Activated CD8-positive, alpha-beta memory T cell treated with anti-CD3 and anti-CD28 coated beads for 36 hours (primary cell): ENCODE data around the gene KLHL15. TPM values are rescaled to one million over a fixed set of nuclear protein-coding genes. Genes with fewer than 3 reads are reported as not detected.

Experiments
- CTCF ChIA-PET: fragments of 350-600 bp; sonication (Branson Sonifier 250); formaldehyde crosslinking; loops from one replicate; lab custom pipeline; 2021; ENCODE audit warnings: antibody characterized with exemption; lab: Charles Lee
- POLR2A ChIA-PET: fragments of 350-600 bp; sonication (Branson Sonifier 250); formaldehyde crosslinking; loops from one replicate; lab custom pipeline; 2021; ENCODE audit warnings: antibody characterized with exemption; lab: Charles Lee
- total RNA-seq, 2 experiments: library from RNA; stranded (reverse); gene quantifications; one replicate each; pipeline ENCODE4 v1.2.3, GENCODE V29; 2021

KLHL15 gene
- total RNA-seq, 2 experiments from 2014 or later: 8.4 to 8.9 TPM

DNA sequence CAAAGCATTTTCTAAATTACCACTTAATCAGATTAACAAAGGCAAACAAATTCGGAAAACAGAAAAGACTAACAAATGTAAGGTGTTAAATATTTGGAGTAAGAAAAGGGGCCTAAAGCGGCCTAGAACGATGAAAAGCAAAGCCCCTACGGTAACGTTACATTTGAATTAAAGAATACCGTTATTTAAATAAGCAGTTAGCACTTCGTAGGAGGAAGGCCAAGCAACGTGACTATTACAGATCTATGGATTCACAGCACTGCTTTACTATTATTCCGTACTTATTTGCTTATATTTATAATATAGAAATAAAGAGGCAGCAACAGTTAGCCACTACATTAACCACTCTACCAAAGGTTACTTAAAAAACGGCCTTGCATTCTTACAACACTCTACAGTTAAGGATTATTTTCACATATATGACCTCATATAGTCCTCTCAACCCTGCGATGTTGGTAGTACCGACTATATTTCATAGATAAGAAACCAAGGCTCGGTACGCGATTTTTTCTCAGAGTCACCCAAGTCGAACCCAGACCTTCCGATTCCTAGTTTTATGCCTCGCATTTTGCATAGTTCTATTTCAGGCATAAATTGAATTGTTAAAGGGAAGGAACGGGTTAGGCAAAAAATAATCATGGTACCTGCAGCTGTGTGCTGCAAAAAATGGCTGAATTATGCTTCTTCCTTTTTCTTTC lies 2.9 kb downstream of the KLHL15 start:
- POLR2A ChIA-PET: interaction anchor here (0.7 kb wide), 1 partner anchor 30 kb away, joined by 5 read pairs; no protein-coding TSS in a partner anchor

DNA sequence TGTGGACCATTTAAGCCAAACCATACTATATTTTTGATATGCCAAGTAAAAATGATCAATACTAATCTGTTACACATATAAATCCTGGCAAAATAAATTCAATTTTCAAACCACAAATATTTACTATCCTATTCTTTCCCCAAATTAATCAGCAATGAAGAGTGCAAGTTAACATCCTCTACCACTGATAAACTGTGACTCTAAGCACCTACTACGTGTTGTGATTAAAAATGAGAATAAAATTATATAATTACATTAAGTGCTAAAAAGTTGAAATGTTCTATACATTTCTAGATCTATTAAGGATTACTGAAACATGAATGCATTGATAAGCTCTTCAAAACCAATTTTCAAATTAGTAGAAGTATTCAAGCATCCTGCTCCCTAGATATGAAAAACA lies 3.4 kb downstream of the KLHL15 start:
- ChIA-PET POLR2A (interaction anchor here (0.6 kb wide), 1 partner anchor 14 kb away, joined by 5 read pairs; no protein-coding TSS in a partner anchor), CTCF (interaction anchor here (0.7 kb wide), 1 partner anchor 32 kb away, joined by 3 read pairs; no protein-coding TSS in a partner anchor)

More for the DNA sequence above, 2.9 kb downstream of the KLHL15 start:
- CTCF ChIA-PET: interaction anchor here (0.7 kb wide), 1 partner anchor 31 kb away, joined by 3 read pairs; no protein-coding TSS in a partner anchor

DNA sequence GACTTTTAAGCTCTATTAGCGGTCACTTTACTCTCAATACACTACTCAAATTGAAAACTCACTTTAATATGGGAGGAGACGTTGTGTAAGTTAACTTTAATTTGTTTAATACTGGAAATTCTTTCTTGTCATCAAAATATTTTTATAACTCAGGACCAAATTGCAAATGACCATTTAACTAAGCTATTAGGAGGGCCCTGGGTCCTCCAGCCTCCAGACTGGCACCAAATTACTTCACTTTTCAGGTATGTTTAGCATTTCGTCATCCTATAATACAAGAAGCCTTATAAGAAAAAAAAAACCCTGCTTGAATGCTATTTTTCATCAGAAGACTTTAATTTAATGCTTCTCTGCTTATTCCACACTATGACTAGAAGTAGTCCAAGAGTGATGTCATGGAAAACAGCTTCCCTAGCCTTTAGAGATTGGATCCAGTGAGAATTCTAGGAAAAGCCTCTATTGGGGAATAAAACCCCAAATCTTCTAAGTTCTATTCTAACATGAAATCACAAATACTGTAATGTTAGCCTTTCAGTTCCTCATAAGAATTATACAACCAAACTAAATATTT lies 6.6 kb downstream of the KLHL15 start:
- POLR2A ChIA-PET: no interaction called here
- CTCF ChIA-PET: no interaction called here

DNA sequence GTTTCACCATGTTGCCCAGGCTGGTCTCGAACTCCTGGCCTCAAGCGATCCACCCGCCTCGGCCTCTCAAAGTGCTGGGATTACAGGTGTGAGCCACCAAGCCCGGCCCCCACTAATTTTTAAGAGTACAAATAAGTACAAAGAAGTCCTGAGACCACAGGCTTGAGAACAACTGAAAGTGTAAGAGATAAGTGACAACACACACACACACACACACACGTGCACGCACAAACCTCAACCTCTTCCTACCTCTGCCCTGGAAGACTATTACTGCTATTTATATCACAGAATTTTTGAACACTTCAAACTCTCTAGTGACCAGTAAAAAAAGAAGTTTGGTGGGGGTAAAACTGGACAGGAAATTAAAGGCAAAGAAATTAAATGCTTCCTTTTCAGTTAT lies 7.5 kb downstream of the KLHL15 start:
- POLR2A ChIA-PET: no interaction called here
- CTCF ChIA-PET: interaction anchor here (0.8 kb wide), 1 partner anchor 17 kb away, joined by 3 read pairs; no protein-coding TSS in a partner anchor

DNA sequence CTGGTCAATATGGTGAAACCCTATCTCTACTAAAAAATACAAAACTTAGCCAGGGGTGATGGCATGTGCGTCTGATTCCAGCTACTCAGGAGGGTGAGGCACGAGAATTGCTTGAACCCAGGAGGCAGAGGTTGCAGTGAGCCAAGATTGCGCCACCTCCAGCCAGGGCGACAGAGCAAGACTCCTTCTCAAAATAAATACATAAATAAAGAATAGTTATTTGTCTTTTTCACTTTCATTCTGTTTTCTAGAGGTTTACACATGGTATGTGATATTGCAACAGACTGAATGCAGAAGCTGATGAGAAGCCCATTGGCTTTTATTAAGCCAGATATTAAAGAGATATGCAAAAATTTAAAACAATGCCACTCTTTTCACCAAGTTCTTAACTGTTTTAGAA lies 8.2 kb downstream of the KLHL15 start:
- CTCF ChIA-PET: no interaction called here
- POLR2A ChIA-PET: no interaction called here

DNA sequence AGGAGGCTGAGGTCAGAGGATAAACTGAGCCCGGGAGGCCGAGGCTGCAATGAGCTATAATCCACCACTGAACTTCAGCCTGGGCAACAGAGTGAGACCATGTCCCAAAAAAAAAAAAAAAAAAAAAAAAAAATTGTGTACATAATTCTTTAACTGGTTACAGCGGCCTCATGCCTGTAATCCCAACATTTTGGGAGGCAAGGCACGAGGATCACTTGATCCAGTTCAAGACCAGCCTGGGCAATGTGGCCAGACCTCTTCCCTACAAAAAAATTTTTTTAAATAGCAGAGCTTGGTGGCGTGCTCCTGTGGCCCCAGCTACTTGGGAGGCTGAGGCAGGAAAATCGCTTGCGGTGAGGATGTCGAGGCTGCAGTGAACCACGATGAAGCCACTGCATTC lies 9.3 kb downstream of the KLHL15 start:
- ChIA-PET CTCF (interaction anchor here (0.7 kb wide), 2 partner anchors 29 to 57 kb away, joined by 3 to 5 read pairs; no protein-coding TSS in a partner anchor), POLR2A (no interaction called here)

DNA sequence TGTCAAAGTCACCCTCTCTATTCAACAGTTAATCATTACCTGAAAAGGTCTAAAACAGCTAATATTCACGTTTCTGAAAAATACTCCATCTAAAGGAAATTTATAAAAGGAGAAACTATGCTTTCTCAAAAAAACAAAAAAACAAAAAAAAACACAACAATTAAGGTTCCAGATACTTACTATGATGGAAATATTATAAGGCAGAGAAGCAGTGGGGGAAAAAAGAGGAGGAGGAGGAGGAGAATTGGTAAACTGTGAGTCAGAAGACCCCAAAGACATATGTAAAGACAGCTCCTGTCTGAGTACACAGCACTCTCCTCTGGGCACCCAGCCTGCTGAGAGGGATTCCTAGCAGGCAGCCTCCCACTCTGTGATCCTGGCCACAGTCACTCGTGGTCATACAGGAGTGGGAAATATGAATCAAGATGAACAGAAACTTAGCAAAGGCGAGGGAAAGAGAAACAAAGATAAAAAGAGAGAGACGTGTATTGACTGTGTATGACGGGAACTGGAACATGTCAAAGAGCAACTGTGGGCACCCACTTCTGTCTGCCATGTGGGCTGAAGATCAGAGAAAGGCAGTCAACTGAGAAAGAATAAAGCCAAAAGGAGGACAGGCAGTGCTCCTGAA lies 12.5 kb downstream of the KLHL15 start:
- ChIA-PET CTCF (interaction anchor here (0.8 kb wide), 1 partner anchor 62 kb away, joined by 3 read pairs; no protein-coding TSS in a partner anchor), POLR2A (no interaction called here)

DNA sequence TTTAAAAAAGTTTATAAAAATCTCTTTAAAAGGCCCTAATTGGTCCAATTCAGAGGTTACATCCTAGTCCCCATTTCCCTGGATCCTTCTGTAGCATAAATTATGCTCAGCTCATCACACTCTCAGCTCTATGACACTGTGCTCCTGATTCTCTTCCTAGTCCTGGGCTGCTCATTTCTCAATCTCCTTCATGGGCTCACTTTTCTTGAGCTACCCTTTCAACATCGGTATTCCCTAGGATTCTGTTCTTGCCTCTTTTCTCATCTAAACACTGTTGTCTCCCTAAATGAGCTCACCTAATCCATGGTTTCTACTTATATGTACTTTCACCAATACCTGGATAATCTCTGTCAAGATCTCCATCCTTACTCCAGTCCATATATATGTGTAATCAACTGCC lies 14.7 kb downstream of the KLHL15 start:
- ChIA-PET CTCF (no interaction called here), POLR2A (no interaction called here)

DNA sequence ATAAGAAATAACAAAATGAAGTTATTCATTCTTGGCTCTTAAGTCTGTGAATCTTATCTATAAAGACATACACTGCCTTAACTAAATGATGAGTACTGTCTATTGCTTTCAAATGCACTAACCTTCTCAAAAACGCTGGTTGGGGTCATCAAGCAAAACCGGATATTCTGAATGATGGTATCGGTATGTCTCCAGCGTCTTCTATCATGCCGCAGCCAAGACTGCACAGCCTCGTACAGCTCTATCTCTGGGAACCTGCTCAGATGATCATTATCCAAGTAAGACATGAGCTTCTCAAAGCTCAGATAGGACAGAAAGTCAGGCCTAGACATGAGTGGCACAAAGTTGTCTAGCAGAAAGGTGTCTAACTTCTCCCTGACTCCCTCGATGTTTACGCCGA lies 21.1 kb downstream of the KLHL15 start:
- CTCF ChIA-PET: no interaction called here

DNA sequence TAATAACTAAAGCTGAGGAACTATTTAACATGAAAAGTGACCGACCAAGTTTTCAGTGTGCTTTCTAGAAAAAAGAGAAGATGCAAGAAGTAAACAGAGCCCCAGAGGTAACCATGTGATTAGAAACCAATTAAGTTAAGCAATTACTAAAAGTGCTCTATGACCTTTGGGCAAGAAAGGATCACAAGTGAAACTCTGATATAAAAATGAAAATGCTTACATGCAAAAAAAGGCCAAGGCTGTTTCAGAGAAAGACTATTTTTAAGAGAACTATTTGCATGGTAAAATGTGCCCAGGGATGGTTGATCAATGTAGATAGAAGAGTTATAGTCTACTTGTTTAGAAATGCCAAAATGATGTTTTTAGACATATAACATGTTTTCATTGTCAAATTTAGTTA lies 22.0 kb downstream of the KLHL15 start:
- POLR2A ChIA-PET: no interaction called here
- CTCF ChIA-PET: no interaction called here

More for the DNA sequence above, 21.1 kb downstream of the KLHL15 start:
- POLR2A ChIA-PET: interaction anchor here (0.5 kb wide), 1 partner anchor 17 kb away, joined by 3 read pairs; no protein-coding TSS in a partner anchor

DNA sequence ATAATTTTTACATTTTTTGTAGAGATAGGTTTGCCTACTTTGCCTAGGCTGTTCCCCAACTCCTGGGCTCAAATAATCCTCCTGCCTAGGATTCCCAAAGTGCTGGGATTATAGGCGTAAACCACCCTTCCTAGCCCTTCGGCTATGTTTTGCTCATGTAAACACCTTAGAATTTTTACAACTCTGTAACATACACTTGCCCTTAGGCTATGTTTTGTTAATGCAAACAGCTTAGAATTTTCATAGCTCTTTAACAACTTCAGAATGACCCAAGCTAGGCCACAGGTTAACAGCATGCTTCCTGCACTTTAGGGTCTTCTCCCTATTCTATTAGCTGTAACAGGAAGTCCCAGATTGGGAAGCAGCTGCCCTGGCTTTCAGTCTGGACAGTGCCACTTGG lies 24.2 kb downstream of the KLHL15 start:
- POLR2A ChIA-PET: no interaction called here
- CTCF ChIA-PET: interaction anchor here (0.5 to 1.1 kb wide), 2 partner anchors 17 to 173 kb away, joined by 3 read pairs; no protein-coding TSS in a partner anchor

DNA sequence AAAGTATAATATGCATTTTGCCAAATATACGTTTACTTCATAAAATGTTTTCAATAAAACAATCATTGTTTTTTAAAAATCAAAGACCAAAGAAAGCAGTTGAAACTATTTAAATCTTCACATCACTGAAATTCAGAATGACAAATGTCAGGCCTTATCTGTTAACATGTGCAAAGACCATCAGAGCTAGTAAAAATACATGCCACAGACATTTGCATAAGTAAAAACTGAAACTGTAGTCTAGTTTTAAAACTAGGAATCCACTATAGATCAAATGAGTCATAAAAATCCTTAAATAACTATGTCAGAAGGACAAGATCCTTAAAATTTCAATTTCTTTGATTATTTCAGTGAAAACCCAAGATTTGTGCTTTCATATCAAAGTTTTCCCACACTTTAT lies 24.8 kb downstream of the KLHL15 start:
- CTCF ChIA-PET: interaction anchor here (0.5 to 1.1 kb wide), 2 partner anchors 17 to 173 kb away, joined by 3 read pairs; no protein-coding TSS in a partner anchor
- POLR2A ChIA-PET: no interaction called here

DNA sequence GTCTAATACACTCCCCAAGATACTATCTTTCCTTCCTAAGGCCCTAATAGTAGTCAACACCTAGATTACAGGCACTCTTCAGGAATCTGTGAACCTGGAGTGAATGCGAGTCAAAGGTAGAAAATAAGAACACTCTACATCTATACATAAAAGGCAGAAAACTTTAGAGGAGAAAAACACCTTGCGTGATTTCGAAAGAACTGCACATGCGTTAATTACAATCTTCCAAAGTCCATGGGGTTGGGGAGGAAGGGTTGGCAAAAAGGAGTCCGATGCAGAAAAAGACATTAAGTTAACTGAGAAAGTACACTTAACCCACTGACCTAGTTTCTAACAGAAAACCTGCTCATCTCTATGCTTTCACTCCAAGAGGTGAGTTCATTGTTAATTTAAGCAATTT lies 27.3 kb downstream of the KLHL15 start:
- POLR2A ChIA-PET: no interaction called here
- CTCF ChIA-PET: no interaction called here

DNA sequence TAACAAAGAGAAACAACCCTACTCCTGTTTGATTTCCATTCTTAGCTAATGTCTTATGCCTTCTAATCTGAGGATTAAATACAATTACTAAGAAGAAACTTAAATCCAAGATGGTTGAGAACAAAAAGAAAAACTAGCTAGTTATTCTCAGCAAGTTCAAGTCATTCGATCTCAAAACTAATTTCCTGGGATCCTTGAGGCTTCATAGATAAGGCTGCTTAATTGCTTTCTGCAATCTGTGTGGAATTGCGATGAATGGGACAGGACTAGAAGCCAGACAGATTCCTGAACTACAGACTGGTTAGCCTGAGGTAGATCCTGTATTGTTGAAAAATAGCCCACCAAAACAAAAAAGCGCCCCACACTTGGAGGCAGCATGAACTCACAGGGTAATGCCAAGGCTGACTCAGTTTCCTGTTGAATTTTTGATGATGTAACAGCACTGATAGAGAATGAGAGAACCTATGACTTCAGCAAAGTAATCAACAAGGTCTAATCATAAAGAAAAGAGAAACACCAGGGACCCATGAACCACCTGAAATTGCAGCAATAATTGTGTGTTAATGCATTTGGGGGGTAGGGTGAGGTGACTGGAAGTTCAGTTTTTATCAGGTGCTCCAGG lies 33.9 kb downstream of the KLHL15 start:
- CTCF ChIA-PET: interaction anchor here (0.7 kb wide), 1 partner anchor 61 kb away, joined by 4 read pairs; the partner anchor contains the start of gene EIF2S3
- POLR2A ChIA-PET: no interaction called here

DNA sequence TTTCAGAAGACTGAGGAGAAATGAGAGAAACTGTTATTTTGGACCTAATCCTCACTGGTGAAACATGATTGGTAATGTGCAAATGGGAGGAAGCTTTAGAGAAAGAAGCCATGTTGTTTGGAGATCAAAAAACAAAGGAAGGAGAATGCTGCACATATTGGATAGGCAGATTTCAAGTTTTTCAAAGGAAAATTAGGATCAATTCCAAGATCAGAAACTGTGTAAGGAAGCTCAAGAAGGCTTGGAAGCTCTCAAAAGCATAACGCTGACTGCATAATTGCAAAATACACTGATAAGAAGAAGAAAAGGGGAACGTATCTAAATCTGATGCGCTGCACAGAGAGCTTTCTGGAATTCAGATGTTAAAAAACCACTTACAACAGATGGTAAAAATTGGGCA lies 34.6 kb downstream of the KLHL15 start:
- CTCF ChIA-PET: interaction anchor here (0.7 kb wide), 1 partner anchor 62 kb away, joined by 4 read pairs; the partner anchor contains the start of gene EIF2S3
- POLR2A ChIA-PET: no interaction called here

DNA sequence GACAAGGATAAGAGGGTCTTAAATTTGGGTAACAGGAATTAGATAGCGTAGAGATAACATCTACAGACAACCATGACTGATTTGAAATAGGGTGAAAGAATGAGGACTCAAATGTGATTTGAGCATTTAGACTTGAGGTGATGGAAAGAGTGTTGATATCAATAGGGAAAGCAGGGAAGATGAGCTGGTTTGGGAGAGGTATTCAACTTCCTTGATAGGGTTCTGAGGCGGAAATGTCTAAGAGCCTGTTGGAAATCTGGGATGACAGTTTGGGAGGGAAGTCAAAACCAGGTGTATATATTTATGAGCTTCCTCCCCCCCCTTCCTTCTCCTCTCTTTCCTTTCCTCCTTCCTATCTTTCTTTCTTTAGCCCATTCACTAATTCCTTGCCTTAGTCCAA lies 36.5 kb downstream of the KLHL15 start:
- POLR2A ChIA-PET: no interaction called here
- CTCF ChIA-PET: no interaction called here

DNA sequence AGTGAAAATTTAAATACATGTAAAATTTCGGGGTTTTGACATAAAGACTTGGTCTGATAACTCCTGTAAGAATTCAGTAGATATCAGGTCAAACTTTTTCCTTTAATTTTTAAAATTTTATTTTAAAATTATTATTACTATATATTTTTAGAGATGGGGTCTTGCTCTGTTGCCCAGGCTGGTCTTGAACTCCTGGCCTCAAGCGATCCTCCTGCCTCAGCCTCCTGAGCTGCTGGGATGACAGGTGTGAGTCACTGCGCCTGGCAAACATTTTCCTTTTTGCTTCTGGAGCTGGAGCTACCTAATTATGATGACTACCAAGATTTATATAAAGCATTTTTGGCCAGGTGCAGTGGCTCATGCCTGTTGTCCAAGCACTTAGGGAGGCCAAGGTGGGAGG lies 37.3 kb downstream of the KLHL15 start:
- CTCF ChIA-PET: no interaction called here
- POLR2A ChIA-PET: no interaction called here

DNA sequence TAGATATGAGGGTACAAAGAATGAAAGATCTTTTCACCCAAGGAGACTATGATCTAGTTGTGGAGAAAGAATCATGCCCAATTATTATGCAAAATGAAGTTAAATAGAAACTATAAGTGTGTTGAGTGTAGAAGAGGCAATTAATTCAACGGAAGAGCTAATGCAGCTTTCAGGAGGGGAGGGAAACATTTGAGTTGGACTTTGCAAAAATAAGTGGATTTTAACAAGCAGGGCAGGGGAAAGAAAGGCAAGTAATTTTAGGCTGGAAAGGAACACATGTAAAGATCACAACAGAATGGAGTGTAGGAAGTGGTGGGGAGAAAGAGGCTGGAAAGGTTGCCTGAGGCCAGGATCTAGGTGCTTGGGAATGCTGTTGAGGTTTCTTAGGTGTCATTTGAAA lies 44.1 kb downstream of the KLHL15 start:
- POLR2A ChIA-PET: no interaction called here

DNA sequence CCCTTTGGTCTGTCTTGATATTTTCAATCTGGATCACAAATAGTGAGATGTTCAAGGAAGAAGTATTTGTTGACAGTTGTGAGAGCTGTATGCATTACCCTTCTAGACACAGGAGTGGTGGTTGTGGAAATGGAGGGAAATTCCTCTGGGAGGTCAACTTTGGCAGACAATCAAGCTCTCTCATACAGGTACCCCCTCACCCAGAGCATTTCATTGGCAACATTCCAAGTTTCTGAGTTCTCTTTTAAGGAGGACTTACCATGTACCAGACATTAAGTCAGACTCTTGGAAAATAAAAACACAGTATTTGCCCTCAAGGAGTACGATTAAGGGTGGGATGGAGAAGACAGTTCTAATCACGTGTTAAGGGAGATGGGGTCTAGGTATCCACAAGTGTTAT lies 45.3 kb downstream of the KLHL15 start:
- ChIA-PET POLR2A (interaction anchor here (0.5 kb wide), 1 partner anchor 25 kb away, joined by 5 read pairs; no protein-coding TSS in a partner anchor), CTCF (no interaction called here)

More for the DNA sequence above, 44.1 kb downstream of the KLHL15 start:
- CTCF ChIA-PET: no interaction called here
